Kidney tubule cell (primary cell): ENCODE measurements around the gene TCF4.

Source experiments
- DNase-seq: peaks from one replicate; pipeline ENCODE4 v3.0.0-alpha.2; 2018; ENCODE audit warnings: low spot score

TCF4 gene

DNA sequence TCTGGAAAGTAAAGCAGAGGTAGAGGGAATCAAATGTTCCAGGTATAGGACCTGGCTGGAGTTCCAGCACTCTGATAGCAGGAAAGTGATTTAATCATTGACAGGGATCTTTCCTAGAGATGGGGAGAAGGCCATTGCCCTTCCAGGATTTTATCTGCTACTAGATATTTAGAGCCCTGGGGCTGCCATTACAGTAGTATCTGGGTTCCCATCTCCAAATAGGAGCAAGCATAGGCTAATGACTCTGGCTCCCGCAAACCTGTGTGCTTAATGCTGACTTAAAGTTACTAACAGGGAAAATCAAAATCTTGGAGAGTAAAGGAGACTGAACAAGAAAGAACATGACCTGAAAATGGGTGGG lies 331.1 kb downstream of the TCF4 start:
- DNase-seq: no peak

- DNase-seq: peak; percentile 93
Observed at GRCh38 chr18:55256226-55256928, 331.6 kb downstream of the TCF4 start.

DNA sequence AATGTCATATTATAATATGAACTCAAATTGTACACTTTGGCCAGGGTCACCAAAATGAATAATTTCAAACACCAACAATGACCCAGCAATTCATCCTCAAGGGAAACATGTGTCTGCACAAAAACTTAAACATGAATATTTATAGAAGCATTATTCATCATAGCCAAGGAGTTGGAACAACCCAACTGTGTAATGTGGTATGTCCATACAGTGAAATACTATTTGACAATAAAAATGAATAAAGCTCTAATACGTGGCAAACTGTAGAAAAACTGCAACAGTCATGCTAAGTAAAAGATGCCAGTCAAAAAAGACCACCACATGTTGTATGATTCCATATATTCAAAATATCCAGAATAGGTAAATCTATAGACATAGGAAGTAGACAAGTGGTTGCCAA lies 334.2 kb downstream of the TCF4 start:
- no peak for DNase-seq

DNA sequence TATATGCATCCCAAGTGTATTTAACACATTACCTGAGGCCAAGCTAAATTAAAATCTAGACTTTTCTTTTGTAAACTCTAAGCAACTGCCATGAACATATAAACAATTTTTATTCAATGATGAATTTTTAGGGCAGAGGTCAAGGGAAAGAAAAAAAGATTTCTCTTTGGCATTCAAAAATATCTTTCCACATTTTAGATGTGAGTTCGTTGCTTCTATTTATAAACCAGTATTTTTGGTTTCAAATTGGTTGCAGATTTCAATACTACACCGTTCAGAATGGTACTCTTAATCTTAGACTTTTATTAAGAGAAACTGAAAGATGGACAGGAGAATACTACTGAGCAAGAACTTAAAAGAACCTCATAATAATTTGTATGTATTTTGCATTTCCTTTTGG lies 335.1 kb downstream of the TCF4 start:
- DNase-seq: no peak

DNA sequence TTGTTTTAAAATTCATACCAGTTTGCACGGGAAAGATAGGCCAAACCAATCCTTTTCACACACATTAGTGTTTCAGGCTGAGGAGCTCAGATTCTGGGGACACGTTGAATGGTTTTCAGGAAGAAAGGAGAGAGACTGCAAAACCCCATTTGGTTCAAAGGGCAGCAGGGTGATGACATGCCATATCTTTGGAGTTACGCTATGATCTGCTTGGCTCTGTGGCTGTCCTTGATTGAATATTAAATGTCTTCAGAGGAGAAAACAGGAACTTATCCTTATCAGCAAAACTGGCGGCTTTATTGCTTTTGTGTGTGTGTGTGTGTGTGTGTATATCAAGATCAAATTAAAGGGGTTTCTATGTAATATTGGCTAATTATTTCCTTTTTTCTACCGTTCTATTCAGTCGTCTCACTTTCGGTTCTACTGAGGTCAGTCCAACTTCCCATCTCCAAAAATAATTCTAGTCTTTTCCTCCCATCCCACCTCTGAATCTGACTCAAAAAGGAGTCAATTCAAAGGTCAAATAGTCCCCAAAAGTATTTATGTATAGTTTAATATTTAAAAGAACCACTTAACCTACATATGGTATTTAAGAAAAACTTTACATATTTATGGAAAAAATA lies 335.8 kb downstream of the TCF4 start:
- DNase-seq: no peak

DNA sequence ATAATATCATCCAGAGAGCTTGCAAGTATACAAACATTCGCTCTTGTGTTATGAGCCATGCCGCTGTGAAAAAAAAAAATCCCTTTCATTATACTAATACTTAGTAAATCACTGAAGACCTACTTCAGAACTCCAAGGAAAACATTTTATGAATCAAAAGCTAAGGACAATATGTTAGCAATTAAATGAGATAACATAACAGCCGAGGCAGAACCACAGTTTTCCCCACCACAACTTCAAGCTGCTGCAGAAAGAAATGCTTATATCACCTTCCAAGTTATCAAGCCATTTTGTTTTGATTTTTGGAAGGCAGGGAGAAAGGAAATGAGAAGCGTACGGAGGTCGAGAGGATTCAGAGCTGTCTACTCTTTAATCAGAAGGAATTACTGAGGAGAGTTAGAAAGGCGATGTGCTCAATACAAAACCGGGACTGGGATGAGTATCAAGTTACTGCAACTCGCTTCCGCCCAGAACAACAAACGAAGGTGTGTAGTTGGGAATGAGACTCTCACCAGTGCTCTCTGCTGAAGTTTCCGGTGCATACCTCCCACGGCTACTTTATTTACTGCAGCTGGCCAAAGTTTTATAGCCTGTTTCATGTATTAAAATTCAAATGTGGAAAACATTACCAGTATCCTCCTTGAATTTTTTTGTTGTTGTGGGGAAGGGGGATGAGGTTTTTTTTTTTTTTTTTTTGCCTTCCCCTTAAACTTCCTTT lies 336.6 kb downstream of the TCF4 start:
- DNase-seq: no peak

GRCh38 chr18:55250768-55251173 lies 337.2 kb downstream of the TCF4 start:
- peak; percentile 20 for DNase-seq

- DNase-seq: no peak
Observed at GRCh38 chr18:55249550-55249949, 338.4 kb downstream of the TCF4 start.

DNA sequence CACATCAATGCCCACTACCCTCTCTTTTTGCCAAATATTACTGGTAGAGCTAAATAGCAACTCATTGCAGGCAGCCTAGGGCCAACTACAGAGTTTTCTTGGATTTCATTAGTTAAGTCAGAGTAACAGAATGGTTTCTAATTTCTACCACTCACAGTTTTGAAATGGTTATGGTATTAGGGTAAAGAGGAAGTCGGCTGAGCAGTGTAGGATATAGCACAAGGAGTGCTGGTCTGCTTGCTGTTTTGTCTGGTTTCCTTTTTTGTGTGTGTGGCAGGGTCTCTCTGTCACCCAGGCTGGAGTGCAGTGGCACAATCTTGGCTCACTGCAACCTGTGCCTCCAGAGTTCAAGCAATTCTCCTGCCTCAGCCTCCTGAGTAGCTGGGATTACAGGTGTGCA lies 339.5 kb downstream of the TCF4 start:
- DNase-seq: no peak

DNA sequence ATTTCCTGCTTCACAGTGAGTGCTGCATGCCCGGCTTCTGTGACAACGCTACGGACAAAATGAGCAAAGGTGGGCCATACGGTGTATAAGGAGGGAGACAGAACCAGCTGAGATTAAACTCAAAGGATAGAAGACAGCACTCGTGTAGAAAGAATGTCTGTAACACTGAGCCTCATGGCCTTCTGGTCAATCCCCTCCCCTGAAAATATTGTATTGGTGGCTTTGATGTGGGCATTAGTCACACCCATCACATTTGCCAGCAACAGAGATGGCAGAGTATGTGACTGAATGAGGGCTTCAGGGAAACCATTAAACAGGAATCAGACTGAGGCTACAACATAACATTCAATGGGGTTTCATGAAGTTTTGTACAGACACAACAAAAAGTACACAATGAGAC lies 341.0 kb downstream of the TCF4 start:
- peak; percentile 48 for DNase-seq

DNA sequence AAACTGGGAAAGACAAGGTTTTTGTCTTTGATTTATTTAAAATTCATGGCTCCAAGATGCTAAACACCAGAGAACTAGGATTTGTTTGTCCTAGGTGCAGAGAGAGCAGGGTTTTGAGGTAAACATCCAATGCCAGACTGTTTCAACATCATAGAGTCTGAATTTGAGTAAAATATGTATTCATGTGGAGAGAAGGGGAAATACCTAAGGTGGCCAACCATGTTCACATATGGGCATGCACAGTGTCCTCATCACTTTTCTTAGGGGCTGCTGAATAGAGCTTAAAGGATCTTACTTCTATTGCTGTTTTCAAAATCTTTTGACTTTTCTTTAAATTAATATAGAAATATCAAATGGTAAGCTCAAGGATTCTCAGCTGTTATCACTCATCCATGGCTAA lies 341.7 kb downstream of the TCF4 start:
- DNase-seq: no peak

DNA sequence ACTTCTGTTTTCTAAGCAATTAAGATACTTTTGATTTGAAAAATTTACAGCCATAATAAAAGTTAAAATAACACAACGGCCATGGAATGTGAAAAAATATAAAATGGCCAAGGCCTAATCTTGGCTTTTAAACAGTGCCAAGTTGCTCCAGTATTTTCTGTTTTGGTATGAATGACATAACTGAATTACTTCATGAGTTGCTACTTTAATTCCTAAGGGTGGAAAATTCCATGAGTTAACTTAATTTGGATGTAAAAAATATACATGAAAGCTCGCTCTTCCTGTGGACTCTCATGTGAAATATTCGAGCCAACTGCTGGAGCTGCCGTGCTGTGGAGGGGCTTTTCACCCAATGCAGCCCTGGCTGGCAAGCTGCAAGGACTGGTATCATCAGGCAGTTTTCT lies 342.8 kb downstream of the TCF4 start:
- no peak for DNase-seq

DNA sequence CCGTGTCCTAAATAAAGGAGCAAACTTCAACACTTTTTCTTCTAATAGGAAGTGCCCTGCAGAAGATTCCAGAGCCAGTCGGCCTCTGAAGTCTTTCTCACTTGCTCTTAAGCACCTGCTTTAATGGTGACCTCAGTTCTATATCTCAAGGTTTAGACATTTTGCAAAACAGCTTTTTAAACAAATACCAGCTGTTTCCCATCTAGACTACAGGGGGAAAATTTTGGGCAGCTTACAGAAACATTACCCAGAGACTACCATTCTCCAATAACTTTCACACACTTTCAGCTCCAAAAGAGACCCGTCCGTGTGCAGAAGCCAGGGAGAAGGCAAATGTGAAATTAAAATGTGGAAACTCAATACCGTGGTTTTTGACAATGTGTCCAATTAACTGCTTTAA lies 343.4 kb downstream of the TCF4 start:
- no peak for DNase-seq

GRCh38 chr18:55243857-55244256 lies 344.1 kb downstream of the TCF4 start:
- no peak for DNase-seq

GRCh38 chr18:55243255-55243654 lies 344.7 kb downstream of the TCF4 start:
- DNase-seq: no peak

GRCh38 chr18:55240978-55241377 lies 347.0 kb downstream of the TCF4 start:
- DNase-seq: no peak

- no peak for DNase-seq
Observed at GRCh38 chr18:55239740-55240139, 348.3 kb downstream of the TCF4 start.

DNA sequence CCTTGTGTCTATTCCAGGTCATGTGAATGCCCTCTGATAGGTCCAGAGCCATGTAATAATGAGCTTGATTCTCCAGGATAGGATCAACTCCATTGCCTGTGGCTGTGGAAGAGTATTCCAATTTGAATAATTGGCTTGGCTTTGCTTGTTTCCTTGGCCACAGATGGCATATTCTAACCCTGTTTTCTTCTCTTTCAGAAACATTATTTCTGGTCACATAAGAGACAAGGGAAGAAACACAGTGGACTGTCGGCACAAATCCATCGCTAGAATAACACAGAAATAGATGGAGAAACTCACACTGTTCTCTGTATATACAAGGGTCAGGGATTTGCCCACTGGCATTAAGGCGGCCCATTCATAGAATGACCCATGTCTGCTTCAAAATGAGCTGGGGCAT lies 350.3 kb downstream of the TCF4 start:
- no peak for DNase-seq

- DNase-seq: no peak
Observed at GRCh38 chr18:55236150-55236931, 351.7 kb downstream of the TCF4 start.

GRCh38 chr18:55235094-55235461 lies 352.9 kb downstream of the TCF4 start:
- DNase-seq: no peak

- DNase-seq: peak; percentile 79
Observed at GRCh38 chr18:55234366-55235093, 353.5 kb downstream of the TCF4 start.

DNA sequence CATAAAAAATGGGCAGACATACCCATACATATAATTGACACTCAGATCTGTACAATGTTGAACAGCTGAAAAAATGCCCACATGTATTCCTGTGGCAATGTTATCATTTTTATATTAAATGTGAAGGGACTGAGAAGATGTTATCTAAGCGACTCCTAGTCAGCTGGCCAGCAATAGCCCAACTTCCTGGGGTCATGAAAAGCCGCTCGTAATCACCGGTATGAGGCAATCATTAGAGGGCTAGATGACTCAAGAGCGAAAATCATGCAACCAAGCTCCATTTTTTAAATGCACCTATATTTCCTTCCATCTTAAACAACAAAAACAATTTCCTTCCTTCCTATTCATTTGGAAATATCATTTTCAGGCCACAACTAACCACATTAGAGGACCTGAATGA lies 354.1 kb downstream of the TCF4 start:
- no peak for DNase-seq
